ENCODE results near the gene RPS19BP1. TPM values are rescaled to one million over a fixed set of nuclear protein-coding genes. Genes with fewer than 3 reads are reported as not detected.

RPS19BP1 gene
- 47.9 and 51.1 TPM in 2 replicates for polyA plus RNA-seq (2011; rRNA removed)
- polyA plus RNA-seq (2012; cell fraction: cytosol; rRNA removed) = 148 and 162 TPM in 2 replicates
- 77.0 and 84.9 TPM in 2 replicates for polyA plus RNA-seq (2012; cell fraction: nucleus; rRNA removed)
- polyA plus RNA-seq (2017; fragmentation: RNase III; extraction: RNeasy Plus Mini Kit Qiagen cat#74134 plus additional on column Dnase treatment) = 71.8 to 74.0 TPM (median 72.0 TPM) in 3 replicates
- 8.1 and 8.3 TPM in 2 replicates for polyA minus RNA-seq (2011; rRNA and poly(A)+ RNA removed)

- Histone ChIP-seq H3K4me2 (peak within 1 kb of the TSS; percentile 90), H3K9me3 (no peaks in the 10 kb centered on the region), H3K4me1 (peaks cover 33% of the 10 kb centered on the region), H3K27ac (peak within 1 kb of the TSS; percentile 97 to 98), H3K4me3 (peak within 1 kb of the TSS; percentile 98)
- ATAC-seq = peak; percentile 67 to 78
- WGBS (ENCODE audit: missing lambda C conversion rate) = 3% methylated on average over 39 of the region's 67 CpGs
- peak; percentile 88 for FAIRE-seq
- DNase-seq (ENCODE audit: low read depth in 1 of 2, low spot score in 1 of 2) = peak; percentile 85 to 99
- CTCF ChIA-PET = interaction anchor here (0.6 to 37.2 kb wide), 3 partner anchors 18 to 496 kb away, joined by 3 to 899 read pairs (median 80); no protein-coding TSS in a partner anchor
- TF ChIP-seq MAFK (IDR thresholded peaks at IDR 0.05; ENCODE audit: partially characterized antibody) (no peak), USF2 (IDR thresholded peaks at IDR 0.05) (no peak), PHF8 (IDR thresholded peaks at IDR 0.05; ENCODE audit: borderline replicate concordance, low read depth) (peak; percentile 67; the same call in 1 of the 2 replicates), NFE2L2 (conservative IDR thresholded peaks at IDR 0.05; ENCODE audit: low read length) (no peak), FOXS1 (CRISPR knock-in tag; IDR thresholded peaks at IDR 0.05) (no peak), BCL3 (IDR thresholded peaks at IDR 0.05) (peak; percentile 54; the same call in 1 of the 3 replicates), MAZ (IDR thresholded peaks at IDR 0.05; ENCODE audit: borderline replicate concordance, low read depth, low read length) (no peak), SREBF2 (IDR thresholded peaks at IDR 0.05) (no peak), ATOH8 (CRISPR knock-in tag; IDR thresholded peaks at IDR 0.05; ENCODE audit: low read depth) (no peak), E2F6 (IDR thresholded peaks at IDR 0.05; ENCODE audit: borderline replicate concordance, low read depth) (peak; percentile 82; the same call in 1 of the 2 replicates), MAX (IDR thresholded peaks at IDR 0.05) (peak; percentile 84), CEBPB (IDR thresholded peaks at IDR 0.05) (peak in 1 of 2 experiments; percentile 79; a peak in 2 of 4 replicates), RFX5 (IDR thresholded peaks at IDR 0.05) (no peak), PBX3 (IDR thresholded peaks at IDR 0.05) (peak; percentile 66; the same call in 1 of the 2 replicates), POLR2A (IDR thresholded peaks at IDR 0.05; ENCODE audit: low read length) (peak; percentile 83), BHLHE40 (IDR thresholded peaks at IDR 0.05; ENCODE audit: low read depth, low read length) (no peak), TP53 (CRISPR knock-in tag; IDR thresholded peaks at IDR 0.05) (no peak), EHF (CRISPR knock-in tag; IDR thresholded peaks at IDR 0.05) (no peak), JUN (IDR thresholded peaks at IDR 0.05) (peak in 1 of 2 experiments; percentile 75; a peak in 3 of 5 replicates), HEYL (CRISPR knock-in tag; IDR thresholded peaks at IDR 0.05) (no peak), NPAS2 (CRISPR knock-in tag; IDR thresholded peaks at IDR 0.05; ENCODE audit: borderline replicate concordance) (no peak), REST (IDR thresholded peaks at IDR 0.05) (no peak), HMGXB4 (CRISPR knock-in tag; IDR thresholded peaks at IDR 0.05; ENCODE audit: borderline replicate concordance) (no peak)
- POLR2A ChIA-PET = interaction anchor here (2.5 kb wide), 1 partner anchor 512 kb away, joined by 9 read pairs; no protein-coding TSS in a partner anchor
Observed at GRCh38 chr22:39532215-39533073, at the start of gene RPS19BP1. Gene RPS19BP1, minus strand, starts transcription at chr22:39532748. Its CDS starts 10 bp downstream, at chr22:39532738.
